Keratinocyte (primary cell): ENCODE results near the gene SPATC1L. TPM values are rescaled to one million over a fixed set of nuclear protein-coding genes. Genes with fewer than 3 reads are reported as not detected.

Experiments
- DNase-seq: peaks from one replicate; pipeline ENCODE4 v3.0.0-alpha.2; 2011; ENCODE audit warnings: low read depth, missing footprints, low spot score
- FAIRE-seq: peaks from 2 replicates; lab custom pipeline; 2011; peaks lifted over from hg19 to GRCh38; lab: Jason Lieb, UNC
- H2AFZ ChIP-seq: 2 replicates; pipeline ENCODE4 v1.6.0; 2012; ENCODE audit warnings: low read length, control low read depth, inconsistent platforms; ENCODE audit not compliant: control insufficient read depth
- H3K27ac ChIP-seq: 2 replicates; pipeline ENCODE4 v1.5.1; 2011; ENCODE audit warnings: low read length; ENCODE audit not compliant: control insufficient read depth, insufficient read depth
- H3K27me3 ChIP-seq: 3 replicates; pipeline ENCODE4 v1.6.0; 2011; ENCODE audit warnings: low read length; ENCODE audit not compliant: control insufficient read depth, insufficient read depth; ENCODE audit errors: extremely low read depth
- H3K36me3 ChIP-seq, 2 experiments: 2 replicates in 1 of 2; 3 replicates in 1 of 2; pipeline ENCODE4 v1.5.1; 2011; ENCODE audit warnings: low read length in 2 of 2, mild to moderate bottlenecking in 1 of 2; ENCODE audit not compliant: control insufficient read depth in 2 of 2, insufficient read depth in 2 of 2; ENCODE audit errors: extremely low read depth in 1 of 2
- H3K4me1 ChIP-seq: 3 replicates; pipeline ENCODE4 v1.5.1; 2011; ENCODE audit warnings: low read length; ENCODE audit not compliant: control insufficient read depth, insufficient read depth; ENCODE audit errors: extremely low read depth
- H3K4me2 ChIP-seq: 3 replicates; pipeline ENCODE4 v1.6.0; 2011; ENCODE audit warnings: low read depth, low read length; ENCODE audit not compliant: control insufficient read depth, insufficient read depth; ENCODE audit errors: extremely low read depth
- H3K4me3 ChIP-seq, 3 experiments: fragments of 200-600 bp in 1 of 3; sonication (generic) in 1 of 3; 2 replicates in 2 of 3; 3 replicates in 1 of 3; pipeline ENCODE4 v1.5.1; 2011 to 2016; ENCODE audit warnings: low read length in 3 of 3, mild to moderate bottlenecking in 3 of 3, control low read depth in 2 of 3, inconsistent platforms in 1 of 3, low read depth in 1 of 3, mixed read lengths in 1 of 3, mixed run types in 1 of 3, moderate library complexity in 1 of 3; ENCODE audit not compliant: control insufficient read depth in 2 of 3, insufficient read depth in 2 of 3; ENCODE audit errors: extremely low read depth in 1 of 3
- H3K79me2 ChIP-seq: 2 replicates; pipeline ENCODE4 v1.6.0; 2012; ENCODE audit warnings: low read length; ENCODE audit not compliant: control insufficient read depth, insufficient read depth
- H3K9ac ChIP-seq: 3 replicates; pipeline ENCODE4 v1.6.0; 2011; ENCODE audit warnings: low read length; ENCODE audit not compliant: control insufficient read depth, insufficient read depth; ENCODE audit errors: extremely low read depth
- H3K9me1 ChIP-seq: 3 replicates; pipeline ENCODE4 v1.6.0; 2011; ENCODE audit warnings: low read length; ENCODE audit not compliant: control insufficient read depth, insufficient read depth; ENCODE audit errors: extremely low read depth
- H3K9me3 ChIP-seq: 2 replicates; pipeline ENCODE4 v1.5.1; 2012; ENCODE audit warnings: low read depth, low read length; ENCODE audit not compliant: control insufficient read depth
- H4K20me1 ChIP-seq: 3 replicates; pipeline ENCODE4 v1.6.0; 2011; ENCODE audit warnings: low read length; ENCODE audit not compliant: control insufficient read depth, insufficient read depth; ENCODE audit errors: extremely low read depth
- CTCF ChIP-seq, 3 experiments: IDR thresholded peaks in 1 of 3; conservative IDR thresholded peaks in 1 of 3; optimal IDR thresholded peaks in 1 of 3; 2 replicates in 2 of 3; 3 replicates in 1 of 3; pipeline versions ENCODE3 to v1.5.1; 2011; ENCODE audit warnings: low read length in 3 of 3, mild to moderate bottlenecking in 3 of 3, moderate library complexity in 2 of 3, control low read depth in 1 of 3, inconsistent platforms in 1 of 3; ENCODE audit not compliant: insufficient read depth in 2 of 3; ENCODE audit errors: extremely low read depth in 1 of 3
- EZH2 ChIP-seq: IDR thresholded peaks from one replicate; pipeline ENCODE4 v1.6.1; 2012; ENCODE audit warnings: inconsistent platforms, mild to moderate bottlenecking, low read length, moderate library complexity
- dilution Hi-C: fragments of 300-500 bp; cut with MboI; formaldehyde crosslinking; loops from one replicate; pipeline ENCODE4 v1.7.0; 2020; ENCODE audit warnings: low sequenced_read_pairs; ENCODE audit not compliant: extremely low pct_ligation_motif_present
- polyA plus RNA-seq, 5 experiments: library from polyadenylated mRNA; depleted of rRNA in 3 of 5; stranded (reverse) in 3 of 5; stranded (forward) in 1 of 5; unstranded in 1 of 5; fragments of >200 nt; gene quantifications; 1 replicate in 1 of 5; 2 replicates in 3 of 5; 3 replicates in 1 of 5; pipeline versions ENCODE4 v1.2.1 to v1.2.3, GENCODE V29; 2011 to 2012; ENCODE audit warnings: missing spikeins in 2 of 5, low read depth in 1 of 5, low replicate concordance in 1 of 5

Gene SPATC1L
- polyA plus RNA-seq, 1 donor (not counting 4 experiments of a cell fraction or from before 2014, with no cell fraction given), result 1.3 TPM

DNA sequence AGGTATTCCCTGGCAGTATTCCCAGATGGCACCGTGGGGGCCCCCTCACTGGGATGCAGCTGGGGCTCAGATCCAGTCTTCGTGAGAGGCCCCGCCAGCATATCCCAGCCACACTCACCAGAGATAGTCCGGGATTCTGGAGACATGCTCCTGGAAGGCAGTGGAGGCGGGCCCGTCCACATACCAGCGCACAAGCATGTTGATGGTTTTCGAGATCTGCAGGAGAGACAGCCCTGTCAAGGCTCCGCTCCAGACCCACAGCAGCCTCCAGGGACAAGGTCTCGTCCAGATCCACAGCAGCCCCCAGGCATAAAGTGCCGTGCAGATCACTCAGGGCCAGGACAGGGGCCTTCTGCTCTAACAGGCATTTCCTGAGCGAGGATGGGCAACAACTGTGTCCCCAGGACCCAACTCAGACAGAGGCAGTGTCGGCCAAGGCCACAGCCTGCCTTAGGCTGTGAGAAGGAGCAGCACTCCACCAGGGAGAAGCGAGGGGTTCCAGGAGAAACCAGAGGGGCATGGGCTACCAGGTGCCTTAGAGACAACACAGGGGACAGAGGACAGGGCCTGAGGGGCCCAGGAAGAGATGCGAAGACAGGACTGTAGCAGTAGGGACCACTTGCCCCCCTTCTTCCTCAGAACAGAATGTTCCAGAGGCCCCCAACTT, 29.5 kb upstream of the SPATC1L start:
- TF ChIP-seq EZH2 (no peak), CTCF (optimal IDR thresholded peaks at IDR 0.05 in 1 of 3, IDR thresholded peaks at IDR 0.05 in 1 of 3, conservative IDR thresholded peaks at IDR 0.05 in 1 of 3; ENCODE audit: extremely low read depth in 1 of 3, insufficient read depth in 2 of 3, low read length in 3 of 3) (no peak)
- FAIRE-seq, result no peak
- H3K4me2 ChIP-seq, result no peak overlapping the region
- peaks cover 22% of the 10 kb centered on the region for H4K20me1 ChIP-seq
- H3K4me1 ChIP-seq, result no peaks in the 10 kb centered on the region
- DNase-seq, result no peak
- dilution Hi-C loops, result no loop called here
- no peaks in the 10 kb centered on the region for H3K27me3 ChIP-seq
- H2AFZ ChIP-seq, result no peak overlapping the region
- no peaks in the 10 kb centered on the region for H3K9me1 ChIP-seq
- H3K9me3 ChIP-seq, result no peaks in the 10 kb centered on the region
- H3K79me2 ChIP-seq, result peaks cover 37% of the 10 kb centered on the region
- H3K27ac ChIP-seq, result no peak overlapping the region
- peaks cover 53 to 56% of the 10 kb centered on the region in 2 experiments for H3K36me3 ChIP-seq
- H3K4me3 ChIP-seq, result no peak overlapping the region
- H3K9ac ChIP-seq, result no peak overlapping the region

- H3K4me1 ChIP-seq, result no peaks in the 10 kb centered on the region
- H3K4me2 ChIP-seq, result no peak overlapping the region
- no peaks in the 10 kb centered on the region for H3K9me1 ChIP-seq
- H2AFZ ChIP-seq, result no peak overlapping the region
- TF ChIP-seq CTCF (optimal IDR thresholded peaks at IDR 0.05 in 1 of 3, IDR thresholded peaks at IDR 0.05 in 1 of 3, conservative IDR thresholded peaks at IDR 0.05 in 1 of 3; ENCODE audit: extremely low read depth in 1 of 3, insufficient read depth in 2 of 3, low read length in 3 of 3) (no peak), EZH2 (no peak)
- no peak overlapping the region for H3K4me3 ChIP-seq
- H4K20me1 ChIP-seq, result peaks cover 22% of the 10 kb centered on the region
- no peak for DNase-seq
- no peak for FAIRE-seq
- H3K9ac ChIP-seq, result no peak overlapping the region
- dilution Hi-C loops, result no loop called here
- H3K36me3 ChIP-seq, result peaks cover 56 to 63% of the 10 kb centered on the region in 2 experiments
- no peak overlapping the region for H3K27ac ChIP-seq
- H3K9me3 ChIP-seq, result no peaks in the 10 kb centered on the region
- peaks cover 34% of the 10 kb centered on the region for H3K79me2 ChIP-seq
- H3K27me3 ChIP-seq, result no peaks in the 10 kb centered on the region
Observed at GRCh38 chr21:46212721-46213484, 28.6 kb upstream of the SPATC1L start.
